ENCODE data around the gene GAB2. TPM values are rescaled to one million over a fixed set of nuclear protein-coding genes. Genes with fewer than 3 reads are reported as not detected.
"Not testable (repeated sequence)": the region's sequence is repeated elsewhere in the genome, so short reads cannot be mapped to it uniquely, and the experiment has no call there.

The GAB2 gene
- total RNA-seq = under 1 TPM; 0.91 to 0.98 TPM

GRCh38 chr11:78417175-78417887, at the start of gene GAB2:
Gene GAB2, minus strand, starts transcription at chr11:78417820. Its CDS starts 100 bp downstream, at chr11:78417720.
- peak within 1 kb of the TSS; percentile 35 for H3K27ac Mint-ChIP-seq
- peaks cover 28% of the 10 kb centered on the region for H3K4me1 Mint-ChIP-seq
- DNase-seq = peak; percentile 24
- no peaks in the 10 kb centered on the region for H3K36me3 Mint-ChIP-seq
- H3K4me3 Mint-ChIP-seq = peak within 1 kb of the TSS; percentile 80
- H3K9me3 Mint-ChIP-seq = no peaks in the 10 kb centered on the region
- peaks cover 48% of the 10 kb centered on the region for H3K27me3 Mint-ChIP-seq

GRCh38 chr11:78467370-78467769, 49.8 kb upstream of the GAB2 start:
- Mint-ChIP-seq H3K27ac (no peak overlapping the region), H3K4me1 (peaks cover 16% of the 10 kb centered on the region), H3K27me3 (no peaks in the 10 kb centered on the region)

GRCh38 chr11:78465169-78465942, 47.7 kb upstream of the GAB2 start:
- peaks cover 25% of the 10 kb centered on the region for H3K36me3 Mint-ChIP-seq
- no peaks in the 10 kb centered on the region for H3K9me3 Mint-ChIP-seq
- peaks cover 19% of the 10 kb centered on the region for H3K4me1 Mint-ChIP-seq
- H3K27me3 Mint-ChIP-seq = no peaks in the 10 kb centered on the region
- DNase-seq = peak; percentile 22
- no peak overlapping the region for H3K4me3 Mint-ChIP-seq
- H3K27ac Mint-ChIP-seq = peak overlapping the region; percentile 69

More at GRCh38 chr11:78467370-78467769, 49.8 kb upstream of the GAB2 start:
- DNase-seq = no peak
- no peak overlapping the region for H3K4me3 Mint-ChIP-seq
- peaks cover 26% of the 10 kb centered on the region for H3K36me3 Mint-ChIP-seq
- no peaks in the 10 kb centered on the region for H3K9me3 Mint-ChIP-seq

- H3K4me3 Mint-ChIP-seq, H3K27me3 Mint-ChIP-seq, H3K27ac Mint-ChIP-seq, DNase-seq, H3K9me3 Mint-ChIP-seq: not testable (repeated sequence)
- peaks cover 20% of the 10 kb centered on the region for H3K4me1 Mint-ChIP-seq
- H3K36me3 Mint-ChIP-seq = peaks cover 31% of the 10 kb centered on the region
These were observed 47.2 kb upstream of the GAB2 start for GRCh38 chr11:78464787-78465168.

GRCh38 chr11:78460471-78460870, 42.9 kb upstream of the GAB2 start:
- DNase-seq = no peak
- Mint-ChIP-seq H3K27me3 (no peaks in the 10 kb centered on the region), H3K36me3 (peaks cover 34% of the 10 kb centered on the region)

GRCh38 chr11:78459738-78460137, 42.1 kb upstream of the GAB2 start:
- no peak overlapping the region for H3K4me3 Mint-ChIP-seq
- H3K27me3 Mint-ChIP-seq = no peaks in the 10 kb centered on the region
- DNase-seq = no peak
- no peak overlapping the region for H3K27ac Mint-ChIP-seq
- peaks cover 14% of the 10 kb centered on the region for H3K4me1 Mint-ChIP-seq
- H3K9me3 Mint-ChIP-seq = no peaks in the 10 kb centered on the region
- peaks cover 36% of the 10 kb centered on the region for H3K36me3 Mint-ChIP-seq

More at GRCh38 chr11:78460471-78460870, 42.9 kb upstream of the GAB2 start:
- no peak overlapping the region for H3K4me3 Mint-ChIP-seq
- H3K27ac Mint-ChIP-seq = no peak overlapping the region
- no peaks in the 10 kb centered on the region for H3K9me3 Mint-ChIP-seq
- H3K4me1 Mint-ChIP-seq = peaks cover 16% of the 10 kb centered on the region

GRCh38 chr11:78457448-78457847, 39.8 kb upstream of the GAB2 start:
- H3K9me3 Mint-ChIP-seq = no peaks in the 10 kb centered on the region
- peaks cover 13% of the 10 kb centered on the region for H3K4me1 Mint-ChIP-seq
- no peak for DNase-seq
- no peak overlapping the region for H3K4me3 Mint-ChIP-seq
- peaks cover 25% of the 10 kb centered on the region for H3K36me3 Mint-ChIP-seq
- no peak overlapping the region for H3K27ac Mint-ChIP-seq
- no peaks in the 10 kb centered on the region for H3K27me3 Mint-ChIP-seq

GRCh38 chr11:78453140-78453935, 35.7 kb upstream of the GAB2 start:
- Mint-ChIP-seq H3K4me3 (no peak overlapping the region), H3K27ac (no peak overlapping the region), H3K9me3 (no peaks in the 10 kb centered on the region), H3K27me3 (no peaks in the 10 kb centered on the region), H3K4me1 (peaks cover 7% of the 10 kb centered on the region), H3K36me3 (peaks cover 8% of the 10 kb centered on the region)
- DNase-seq = no peak

- no peak for DNase-seq
- H3K27ac Mint-ChIP-seq = no peak overlapping the region
- H3K9me3 Mint-ChIP-seq = no peaks in the 10 kb centered on the region
- H3K4me1 Mint-ChIP-seq = peaks cover 7% of the 10 kb centered on the region
- H3K36me3 Mint-ChIP-seq = peaks cover 8% of the 10 kb centered on the region
- H3K4me3 Mint-ChIP-seq = no peak overlapping the region
- H3K27me3 Mint-ChIP-seq = no peaks in the 10 kb centered on the region
These were observed 33.9 kb upstream of the GAB2 start for GRCh38 chr11:78451371-78452150.

GRCh38 chr11:78450866-78451265, 33.2 kb upstream of the GAB2 start:
- Mint-ChIP-seq H3K27ac (no peak overlapping the region), H3K4me3 (no peak overlapping the region), H3K27me3 (no peaks in the 10 kb centered on the region)

GRCh38 chr11:78449866-78450265, 32.2 kb upstream of the GAB2 start:
- Mint-ChIP-seq H3K27ac (no peak overlapping the region), H3K36me3 (peaks cover 6% of the 10 kb centered on the region), H3K9me3 (no peaks in the 10 kb centered on the region), H3K27me3 (no peaks in the 10 kb centered on the region), H3K4me3 (no peak overlapping the region), H3K4me1 (peaks cover 7% of the 10 kb centered on the region)
- DNase-seq = no peak

More at GRCh38 chr11:78450866-78451265, 33.2 kb upstream of the GAB2 start:
- Mint-ChIP-seq H3K9me3 (no peaks in the 10 kb centered on the region), H3K36me3 (peaks cover 8% of the 10 kb centered on the region), H3K4me1 (peaks cover 7% of the 10 kb centered on the region)
- no peak for DNase-seq

GRCh38 chr11:78446210-78446609, 28.6 kb upstream of the GAB2 start:
- Mint-ChIP-seq H3K27ac (no peak overlapping the region), H3K4me1 (no peaks in the 10 kb centered on the region), H3K27me3 (no peaks in the 10 kb centered on the region), H3K36me3 (peaks cover 16% of the 10 kb centered on the region), H3K4me3 (no peak overlapping the region), H3K9me3 (no peaks in the 10 kb centered on the region)
- no peak for DNase-seq

GRCh38 chr11:78444726-78445125, 27.1 kb upstream of the GAB2 start:
- no peaks in the 10 kb centered on the region for H3K9me3 Mint-ChIP-seq
- peaks cover 20% of the 10 kb centered on the region for H3K36me3 Mint-ChIP-seq
- H3K27me3 Mint-ChIP-seq = no peaks in the 10 kb centered on the region

GRCh38 chr11:78441956-78442355, 24.3 kb upstream of the GAB2 start:
- no peak for DNase-seq
- H3K4me3 Mint-ChIP-seq = no peak overlapping the region
- H3K27ac Mint-ChIP-seq = no peak overlapping the region
- H3K9me3 Mint-ChIP-seq = no peaks in the 10 kb centered on the region
- H3K27me3 Mint-ChIP-seq = no peaks in the 10 kb centered on the region
- H3K4me1 Mint-ChIP-seq = no peaks in the 10 kb centered on the region
- peaks cover 24% of the 10 kb centered on the region for H3K36me3 Mint-ChIP-seq

More at GRCh38 chr11:78444726-78445125, 27.1 kb upstream of the GAB2 start:
- Mint-ChIP-seq H3K4me1 (no peaks in the 10 kb centered on the region), H3K27ac (no peak overlapping the region), H3K4me3 (no peak overlapping the region)
- DNase-seq = no peak

Measured in activated naive CD8-positive, alpha-beta T cell treated with anti-CD3 and anti-CD28 coated beads for 36 hours (primary cell).